Nasal cavity respiratory epithelium epithelial cell of viscerocranial mucosa (primary cell): ENCODE results near the gene POLR1F. TPM values are rescaled to one million over a fixed set of nuclear protein-coding genes. Genes with fewer than 3 reads are reported as not detected.

Experiments used
- total RNA-seq: library from RNA; depleted of rRNA; stranded (reverse); fragments of >200 nt; gene quantifications from 2 replicates; pipeline ENCODE4 v1.2.3, GENCODE V29; 2014

Gene POLR1F
- 19.5 and 28.8 TPM in 2 replicates for total RNA-seq

GRCh38 chr7:19708397-19709248 is at the start of gene POLR1F:
Gene POLR1F (minus strand): TSS chr7:19709037. CDS start chr7:19709016, 21 bp downstream.

Other genes starting within 250 kb of the POLR1F start
- gene TMEM196, start 64.6 kb upstream of the POLR1F start, total RNA-seq: not detected in 2 replicates